ENCODE measurements around the gene PPP1R18. TPM values are rescaled to one million over a fixed set of nuclear protein-coding genes. Genes with fewer than 3 reads are reported as not detected.
"Not testable (repeated sequence)": the region's sequence is repeated elsewhere in the genome, so short reads cannot be mapped to it uniquely, and the experiment has no call there.

PPP1R18 gene
- total and polyA plus RNA-seq, 4 donors: 28.2 to 155 (median 66.6) TPM

GRCh38 chr6:30664994-30665767, 21.3 kb downstream of the PPP1R18 start:
- H3K4me1 ChIP-seq (ENCODE audit: control insufficient read depth in 5 of 5, insufficient read depth in 5 of 5, low read length in 5 of 5): no peaks in the 10 kb centered on the region
- no peak overlapping the region for H3K9ac ChIP-seq (ENCODE audit: insufficient read depth in 1 of 2, low read length in 2 of 2)
- TF ChIP-seq CTCF (IDR thresholded peaks at IDR 0.05; ENCODE audit: control extremely low read depth, extremely low read depth): no peak
- peaks cover 29 to 50% (median 43%) of the 10 kb centered on the region in 4 donors for H3K36me3 ChIP-seq (ENCODE audit: control insufficient read depth in 4 of 4, insufficient read depth in 4 of 4, low read length in 4 of 4)
- H3K27ac ChIP-seq (ENCODE audit: low read depth in 1 of 2, low read length in 1 of 2): no peak overlapping the region
- no peak overlapping the region for H3K4me3 ChIP-seq
- 93 to 95% methylated on average over 34 of the region's 34 CpGs for WGBS, 2 donors
- H3K9me3 ChIP-seq (ENCODE audit: control insufficient read depth in 4 of 4, insufficient read depth in 3 of 4, low read length in 3 of 4): no peaks in the 10 kb centered on the region
- ATAC-seq (ENCODE audit: insufficient read depth, low FRiP score): no peak
- no peak for DNase-seq
- no peaks in the 10 kb centered on the region for H3K27me3 ChIP-seq (ENCODE audit: control insufficient read depth in 3 of 3, insufficient read depth in 3 of 3, low read length in 2 of 3)

GRCh38 chr6:30657922-30658321, 28.5 kb downstream of the PPP1R18 start:
- H3K27me3 ChIP-seq (ENCODE audit: control insufficient read depth in 3 of 3, insufficient read depth in 3 of 3, low read length in 2 of 3); H3K4me3 ChIP-seq; H3K9ac ChIP-seq (ENCODE audit: insufficient read depth in 1 of 2, low read length in 2 of 2); ATAC-seq (ENCODE audit: insufficient read depth, low FRiP score); H3K4me1 ChIP-seq (ENCODE audit: control insufficient read depth in 5 of 5, insufficient read depth in 5 of 5, low read length in 5 of 5); H3K27ac ChIP-seq (ENCODE audit: low read depth in 1 of 2, low read length in 1 of 2); H3K9me3 ChIP-seq (ENCODE audit: control insufficient read depth in 4 of 4, insufficient read depth in 3 of 4, low read length in 3 of 4); DNase-seq: not testable (repeated sequence)
- peaks cover 43 to 75% (median 50%) of the 10 kb centered on the region in 4 donors for H3K36me3 ChIP-seq (ENCODE audit: control insufficient read depth in 4 of 4, insufficient read depth in 4 of 4, low read length in 4 of 4)
- 98 to 99% methylated on average over 5 of the region's 5 CpGs for WGBS, 2 donors

GRCh38 chr6:30657454-30657853, 29.0 kb downstream of the PPP1R18 start:
- H3K9me3 ChIP-seq (ENCODE audit: control insufficient read depth in 4 of 4, insufficient read depth in 3 of 4, low read length in 3 of 4): no peaks in the 10 kb centered on the region
- DNase-seq (no peak), ATAC-seq (ENCODE audit: insufficient read depth, low FRiP score) (no peak)
- H3K27me3 ChIP-seq (ENCODE audit: control insufficient read depth in 3 of 3, insufficient read depth in 3 of 3, low read length in 2 of 3): no peaks in the 10 kb centered on the region
- H3K4me3 ChIP-seq: no peak overlapping the region
- no peaks in the 10 kb centered on the region for H3K4me1 ChIP-seq (ENCODE audit: control insufficient read depth in 5 of 5, insufficient read depth in 5 of 5, low read length in 5 of 5)
- no peak overlapping the region for H3K27ac ChIP-seq (ENCODE audit: low read depth in 1 of 2, low read length in 1 of 2)
- TF ChIP-seq CTCF (IDR thresholded peaks at IDR 0.05; ENCODE audit: control extremely low read depth, extremely low read depth): no peak
- H3K9ac ChIP-seq (ENCODE audit: insufficient read depth in 1 of 2, low read length in 2 of 2): no peak overlapping the region
- peaks cover 44 to 76% (median 49%) of the 10 kb centered on the region in 4 donors for H3K36me3 ChIP-seq (ENCODE audit: control insufficient read depth in 4 of 4, insufficient read depth in 4 of 4, low read length in 4 of 4)

GRCh38 chr6:30656513-30656912, 29.9 kb downstream of the PPP1R18 start:
- no peak for DNase-seq
- Histone ChIP-seq H3K36me3 (ENCODE audit: control insufficient read depth in 4 of 4, insufficient read depth in 4 of 4, low read length in 4 of 4) (peaks cover 40 to 71% (median 47%) of the 10 kb centered on the region in 4 donors), H3K27ac (ENCODE audit: low read depth in 1 of 2, low read length in 1 of 2) (no peak overlapping the region), H3K9ac (ENCODE audit: insufficient read depth in 1 of 2, low read length in 2 of 2) (no peak overlapping the region), H3K27me3 (ENCODE audit: control insufficient read depth in 3 of 3, insufficient read depth in 3 of 3, low read length in 2 of 3) (no peaks in the 10 kb centered on the region), H3K4me1 (ENCODE audit: control insufficient read depth in 5 of 5, insufficient read depth in 5 of 5, low read length in 5 of 5) (no peaks in the 10 kb centered on the region), H3K9me3 (ENCODE audit: control insufficient read depth in 4 of 4, insufficient read depth in 3 of 4, low read length in 3 of 4) (no peaks in the 10 kb centered on the region), H3K4me3 (no peak overlapping the region)
- no peak for ATAC-seq (ENCODE audit: insufficient read depth, low FRiP score)
- TF ChIP-seq CTCF (IDR thresholded peaks at IDR 0.05; ENCODE audit: control extremely low read depth, extremely low read depth): no peak
- 34 to 68% methylated on average over 7 of the region's 7 CpGs for WGBS, 2 donors

Data from lung (tissue), 12 donors.